Subcutaneous adipose tissue (tissue), 4 donors: ENCODE measurements around the gene OR51A2. TPM values are rescaled to one million over a fixed set of nuclear protein-coding genes. Genes with fewer than 3 reads are reported as not detected.

Experiments used
- CTCF ChIP-seq: fragments of 450-650 bp; IDR thresholded peaks from one replicate; pipeline ENCODE4 v1.5.1; 2016; ENCODE audit warnings: low read depth, mild to moderate bottlenecking, control low read depth, antibody characterized with exemption, moderate library complexity
- total RNA-seq, 4 donors: library from RNA; depleted of rRNA; stranded (reverse); fragments of >200 nt; gene quantifications; one replicate each; pipeline ENCODE4 v1.1.0, GENCODE V29; 2016

The OR51A2 gene
- total RNA-seq, 4 donors from 2014 or later, result not detected

DNA sequence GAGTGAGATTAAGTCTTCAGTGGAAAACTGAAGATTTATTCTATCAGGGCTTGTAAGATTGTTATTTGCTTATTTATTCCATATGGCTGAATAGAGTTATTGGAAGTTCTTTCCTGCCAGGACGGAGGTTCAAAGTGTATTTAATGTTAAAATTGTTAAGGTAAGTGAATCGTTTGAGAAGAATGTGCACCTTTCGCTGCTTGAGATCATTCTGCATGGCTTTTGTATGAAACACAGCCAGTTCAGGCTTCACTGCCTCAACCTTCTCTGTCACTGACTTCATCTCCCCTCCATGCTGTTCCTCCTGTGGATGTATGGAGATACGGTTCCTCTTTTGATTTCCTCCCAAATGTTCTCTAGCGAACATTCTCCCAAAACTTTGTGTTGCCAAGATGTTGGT lies 19.9 kb upstream of the OR51A2 start:
- no peak for TF ChIP-seq CTCF

DNA sequence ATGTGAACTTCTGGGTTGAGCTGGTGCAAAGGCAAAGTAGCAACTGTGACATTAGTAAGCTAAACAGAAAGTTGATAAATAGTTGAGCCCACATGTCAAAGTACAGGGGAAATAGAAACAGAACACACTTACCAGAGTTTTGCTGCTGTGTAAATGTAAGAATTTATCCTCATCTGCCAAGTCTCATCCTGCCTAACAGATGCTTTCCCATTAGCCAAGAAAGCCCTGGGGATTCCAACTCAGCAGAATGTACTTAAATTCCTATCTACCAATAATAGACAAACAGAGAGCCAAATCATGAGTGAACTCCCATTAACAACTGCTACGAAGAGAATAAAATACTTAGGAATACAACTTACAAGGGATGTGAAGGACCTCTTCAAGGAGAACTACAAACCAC lies 7.3 kb upstream of the OR51A2 start:
- TF ChIP-seq CTCF, result no peak

GRCh38 chr11:4960877-4961276 lies 5.4 kb upstream of the OR51A2 start:
- no peak for TF ChIP-seq CTCF

- TF ChIP-seq CTCF, result no peak
Observed at GRCh38 chr11:4957396-4957795, 1.9 kb upstream of the OR51A2 start.

DNA sequence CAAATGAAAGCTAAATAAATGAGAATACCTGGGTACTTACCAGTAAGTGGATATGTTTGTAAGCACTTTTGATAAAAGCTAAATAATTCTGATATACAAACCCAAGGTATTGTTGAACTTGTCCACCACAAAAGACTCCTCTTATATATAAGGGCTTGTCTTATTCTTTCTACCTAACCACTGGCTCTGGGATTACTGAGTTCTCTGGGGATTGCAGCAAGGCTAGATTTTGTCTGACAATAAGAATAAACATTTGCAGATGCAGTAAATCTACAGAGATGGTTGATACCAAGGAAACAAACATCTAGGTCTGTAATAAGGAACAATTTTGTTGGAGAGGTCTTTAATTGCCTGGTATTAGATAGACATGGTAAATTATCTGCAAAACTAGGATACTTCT lies 8.0 kb downstream of the OR51A2 start, which contains the start of gene OR51A4:
TSS of gene OR51A4 (minus strand) at position 101 of the 400 bp plus-strand sequence. CDS start 505 bp downstream, outside the sequence.
- TF ChIP-seq CTCF, result no peak

DNA sequence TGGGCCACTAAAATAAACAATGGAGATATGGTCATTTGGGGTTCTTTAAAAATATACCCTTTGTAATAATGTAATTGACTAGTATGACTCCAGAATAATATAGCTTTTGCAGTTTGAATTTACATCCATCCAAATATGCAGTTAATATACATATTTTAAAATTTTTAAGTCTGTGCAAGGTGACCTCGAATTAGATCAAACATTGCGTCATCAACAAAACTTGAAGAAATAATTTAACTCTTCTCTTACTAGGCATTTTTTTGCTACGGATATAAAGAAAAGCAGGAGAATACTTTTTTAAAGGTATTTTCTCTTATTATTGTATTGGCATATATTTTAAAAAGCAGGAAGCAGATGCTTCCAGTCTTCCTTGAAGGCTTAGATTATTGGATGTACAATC lies 18.8 kb downstream of the OR51A2 start:
- no peak for TF ChIP-seq CTCF

DNA sequence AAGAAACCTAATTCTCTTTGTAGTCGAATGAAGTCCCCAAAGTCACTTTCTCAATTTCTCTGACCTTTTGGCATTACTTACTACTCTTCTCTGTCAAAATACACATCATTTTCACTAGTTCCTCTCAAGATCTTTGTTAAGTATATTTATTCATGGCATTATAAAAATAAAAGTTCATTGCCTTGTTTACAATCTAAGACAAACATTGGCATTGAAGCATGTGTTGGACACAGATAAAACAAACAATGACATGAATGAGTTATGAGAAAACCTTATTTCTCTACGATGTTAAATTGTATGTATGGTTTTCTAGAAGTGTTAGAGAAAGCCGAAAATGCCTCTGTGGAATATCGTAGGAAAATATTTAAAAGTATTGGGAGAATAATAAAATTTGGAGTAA lies 22.8 kb downstream of the OR51A2 start:
- TF ChIP-seq CTCF, result no peak

GRCh38 chr11:4926608-4927007 lies 28.9 kb downstream of the OR51A2 start:
- TF ChIP-seq CTCF, result no peak
